Measurements from ENCODE around the gene RCHY1.
"Not testable (repeated sequence)": the region's sequence is repeated elsewhere in the genome, so short reads cannot be mapped to it uniquely, and the experiment has no call there.

RCHY1 gene

GRCh38 chr4:75530556-75531322 lies 16.5 kb upstream of the RCHY1 start:
- DNase-seq (ENCODE audit: low read depth) = no peak
- H3K4me3 ChIP-seq (ENCODE audit: low read depth, low read length) = no peak overlapping the region
- TF ChIP-seq CTCF (IDR thresholded peaks at IDR 0.05; ENCODE audit: control insufficient read depth, extremely low read depth, insufficient read depth) = no peak

- TF ChIP-seq CTCF (IDR thresholded peaks at IDR 0.05; ENCODE audit: control insufficient read depth, extremely low read depth, insufficient read depth) = no peak
- H3K4me3 ChIP-seq (ENCODE audit: low read depth, low read length) = no peak overlapping the region
- no peak for DNase-seq (ENCODE audit: low read depth)
Measured at GRCh38 chr4:75527482-75527881, 13.3 kb upstream of the RCHY1 start.

GRCh38 chr4:75525910-75526309 lies 11.7 kb upstream of the RCHY1 start:
- no peak for DNase-seq (ENCODE audit: low read depth)
- H3K4me3 ChIP-seq (ENCODE audit: low read depth, low read length) = no peak overlapping the region
- no peak for TF ChIP-seq CTCF (IDR thresholded peaks at IDR 0.05; ENCODE audit: control insufficient read depth, extremely low read depth, insufficient read depth)

GRCh38 chr4:75525086-75525485 lies 10.9 kb upstream of the RCHY1 start:
- DNase-seq (ENCODE audit: low read depth) = no peak
- no peak for TF ChIP-seq CTCF (IDR thresholded peaks at IDR 0.05; ENCODE audit: control insufficient read depth, extremely low read depth, insufficient read depth)
- H3K4me3 ChIP-seq (ENCODE audit: low read depth, low read length) = no peak overlapping the region

- DNase-seq (ENCODE audit: low read depth); H3K4me3 ChIP-seq (ENCODE audit: low read depth, low read length): not testable (repeated sequence)
Measured at GRCh38 chr4:75519452-75519851, 5.2 kb upstream of the RCHY1 start.

GRCh38 chr4:75516144-75516543 lies 1.9 kb upstream of the RCHY1 start:
- DNase-seq (ENCODE audit: low read depth) = no peak
- no peak for TF ChIP-seq CTCF (IDR thresholded peaks at IDR 0.05; ENCODE audit: control insufficient read depth, extremely low read depth, insufficient read depth)
- no peak overlapping the region for H3K4me3 ChIP-seq (ENCODE audit: low read depth, low read length)

- DNase-seq (ENCODE audit: low read depth) = no peak
- no peak for TF ChIP-seq CTCF (IDR thresholded peaks at IDR 0.05; ENCODE audit: control insufficient read depth, extremely low read depth, insufficient read depth)
- peak overlapping the region; percentile 81 for H3K4me3 ChIP-seq (ENCODE audit: low read depth, low read length)
Measured at GRCh38 chr4:75514949-75515612, 878 bp upstream of the RCHY1 start.
